ENCODE data around the gene CALCOCO1.
"Not testable (repeated sequence)": the region's sequence is repeated elsewhere in the genome, so short reads cannot be mapped to it uniquely, and the experiment has no call there.

CALCOCO1 gene

GRCh38 chr12:53765891-53766290 is 38.6 kb upstream of the CALCOCO1 start:
- TF ChIP-seq CTCF (conservative IDR thresholded peaks at IDR 0.05; ENCODE audit: control insufficient read depth, insufficient read depth, low read depth, low read length), result no peak
- DNase-seq (ENCODE audit: low read depth), result no peak
- H3K4me3 ChIP-seq (ENCODE audit: control insufficient read depth, low read depth, low read length), result no peak overlapping the region

GRCh38 chr12:53764615-53765014 is 37.4 kb upstream of the CALCOCO1 start:
- no peak for TF ChIP-seq CTCF (conservative IDR thresholded peaks at IDR 0.05; ENCODE audit: control insufficient read depth, insufficient read depth, low read depth, low read length)
- no peak for DNase-seq (ENCODE audit: low read depth)
- H3K4me3 ChIP-seq (ENCODE audit: control insufficient read depth, low read depth, low read length), result no peak overlapping the region

GRCh38 chr12:53762793-53763192 is 35.5 kb upstream of the CALCOCO1 start:
- DNase-seq (ENCODE audit: low read depth), result not testable (repeated sequence)

DNA sequence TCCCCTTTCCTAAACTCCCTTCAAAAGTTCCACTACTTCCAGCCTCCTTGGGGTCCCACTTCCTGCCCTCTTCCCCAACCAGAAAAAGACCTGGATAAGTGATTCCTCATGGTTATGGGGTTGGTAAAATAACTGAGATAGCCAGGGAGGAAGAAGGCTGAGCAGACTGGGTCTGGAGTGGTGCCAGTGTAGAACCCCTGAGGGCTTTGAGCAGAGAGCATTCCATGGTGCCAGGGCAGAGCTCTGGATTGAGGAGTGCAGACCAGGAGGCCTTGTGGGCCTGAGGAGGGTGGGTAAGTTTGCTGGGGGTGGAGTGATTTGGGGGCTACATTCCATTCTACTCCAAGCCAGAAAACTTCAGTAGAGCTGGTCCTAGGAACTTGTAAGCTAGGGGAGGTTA is 34.1 kb upstream of the CALCOCO1 start:
- no peak for DNase-seq (ENCODE audit: low read depth)
- no peak for TF ChIP-seq CTCF (conservative IDR thresholded peaks at IDR 0.05; ENCODE audit: control insufficient read depth, insufficient read depth, low read depth, low read length)

More at GRCh38 chr12:53762793-53763192, 35.5 kb upstream of the CALCOCO1 start:
- H3K4me3 ChIP-seq (ENCODE audit: control insufficient read depth, low read depth, low read length), result not testable (repeated sequence)

GRCh38 chr12:53759261-53759660 is 32.0 kb upstream of the CALCOCO1 start:
- no peak overlapping the region for H3K4me3 ChIP-seq (ENCODE audit: control insufficient read depth, low read depth, low read length)
- DNase-seq (ENCODE audit: low read depth), result no peak
- no peak for TF ChIP-seq CTCF (conservative IDR thresholded peaks at IDR 0.05; ENCODE audit: control insufficient read depth, insufficient read depth, low read depth, low read length)

More for the DNA sequence above, 34.1 kb upstream of the CALCOCO1 start:
- H3K4me3 ChIP-seq (ENCODE audit: control insufficient read depth, low read depth, low read length), result no peak overlapping the region

DNA sequence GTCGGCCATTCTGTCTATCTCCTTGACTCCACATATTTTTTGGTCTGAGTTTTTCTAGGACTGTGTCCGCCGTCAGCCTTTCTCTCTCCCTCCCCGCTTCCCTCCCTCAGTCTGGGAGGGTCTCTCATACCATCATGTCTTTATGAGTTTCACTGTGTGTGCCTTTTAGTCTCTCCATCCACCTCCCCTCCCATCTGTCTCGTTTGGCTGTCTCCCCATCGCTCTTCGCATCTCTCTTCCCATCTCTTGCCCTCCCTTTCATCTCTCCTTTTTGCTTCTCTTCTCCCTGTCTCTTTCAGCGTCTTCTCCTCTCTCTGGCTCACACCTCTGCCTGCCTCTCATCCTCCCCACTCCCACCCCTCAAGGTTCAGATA is 31.5 kb upstream of the CALCOCO1 start:
- H3K4me3 ChIP-seq (ENCODE audit: control insufficient read depth, low read depth, low read length), result no peak overlapping the region
- no peak for TF ChIP-seq CTCF (conservative IDR thresholded peaks at IDR 0.05; ENCODE audit: control insufficient read depth, insufficient read depth, low read depth, low read length)
- no peak for DNase-seq (ENCODE audit: low read depth)

GRCh38 chr12:53758081-53758729 is 31.0 kb upstream of the CALCOCO1 start:
- no peak for DNase-seq (ENCODE audit: low read depth)
- H3K4me3 ChIP-seq (ENCODE audit: control insufficient read depth, low read depth, low read length), result no peak overlapping the region
- TF ChIP-seq CTCF (conservative IDR thresholded peaks at IDR 0.05; ENCODE audit: control insufficient read depth, insufficient read depth, low read depth, low read length), result no peak

Measured in fibroblast of mammary gland (primary cell).